ENCODE measurements around the gene CLCA2. TPM values are rescaled to one million over a fixed set of nuclear protein-coding genes. Genes with fewer than 3 reads are reported as not detected.

Gene CLCA2, protein sequence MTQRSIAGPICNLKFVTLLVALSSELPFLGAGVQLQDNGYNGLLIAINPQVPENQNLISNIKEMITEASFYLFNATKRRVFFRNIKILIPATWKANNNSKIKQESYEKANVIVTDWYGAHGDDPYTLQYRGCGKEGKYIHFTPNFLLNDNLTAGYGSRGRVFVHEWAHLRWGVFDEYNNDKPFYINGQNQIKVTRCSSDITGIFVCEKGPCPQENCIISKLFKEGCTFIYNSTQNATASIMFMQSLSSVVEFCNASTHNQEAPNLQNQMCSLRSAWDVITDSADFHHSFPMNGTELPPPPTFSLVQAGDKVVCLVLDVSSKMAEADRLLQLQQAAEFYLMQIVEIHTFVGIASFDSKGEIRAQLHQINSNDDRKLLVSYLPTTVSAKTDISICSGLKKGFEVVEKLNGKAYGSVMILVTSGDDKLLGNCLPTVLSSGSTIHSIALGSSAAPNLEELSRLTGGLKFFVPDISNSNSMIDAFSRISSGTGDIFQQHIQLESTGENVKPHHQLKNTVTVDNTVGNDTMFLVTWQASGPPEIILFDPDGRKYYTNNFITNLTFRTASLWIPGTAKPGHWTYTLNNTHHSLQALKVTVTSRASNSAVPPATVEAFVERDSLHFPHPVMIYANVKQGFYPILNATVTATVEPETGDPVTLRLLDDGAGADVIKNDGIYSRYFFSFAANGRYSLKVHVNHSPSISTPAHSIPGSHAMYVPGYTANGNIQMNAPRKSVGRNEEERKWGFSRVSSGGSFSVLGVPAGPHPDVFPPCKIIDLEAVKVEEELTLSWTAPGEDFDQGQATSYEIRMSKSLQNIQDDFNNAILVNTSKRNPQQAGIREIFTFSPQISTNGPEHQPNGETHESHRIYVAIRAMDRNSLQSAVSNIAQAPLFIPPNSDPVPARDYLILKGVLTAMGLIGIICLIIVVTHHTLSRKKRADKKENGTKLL
- total RNA-seq (2022; extraction: Qiagen RNA extraction), result not detected in 5 replicates

DNA sequence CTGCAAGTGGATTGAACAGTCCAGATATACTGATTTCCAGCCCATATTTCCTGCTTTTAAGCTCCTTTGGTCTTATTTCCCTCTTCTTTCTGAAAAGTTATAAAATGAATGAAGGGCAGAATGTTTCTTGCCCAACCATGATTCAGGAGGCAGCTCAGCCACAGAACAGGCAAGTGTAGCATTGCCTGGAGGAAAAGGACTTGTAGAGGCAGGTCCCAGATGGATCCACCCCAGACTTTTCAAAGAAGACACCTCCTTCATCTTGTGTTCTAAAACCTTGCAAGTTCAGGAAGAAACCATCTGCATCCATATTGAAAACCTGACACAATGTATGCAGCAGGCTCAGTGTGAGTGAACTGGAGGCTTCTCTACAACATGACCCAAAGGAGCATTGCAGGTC, at the start of gene CLCA2:
TSS of gene CLCA2 (plus strand) at position 299 of the 400 bp plus-strand sequence. CDS start at position 376, 77 bp downstream.

DNA sequence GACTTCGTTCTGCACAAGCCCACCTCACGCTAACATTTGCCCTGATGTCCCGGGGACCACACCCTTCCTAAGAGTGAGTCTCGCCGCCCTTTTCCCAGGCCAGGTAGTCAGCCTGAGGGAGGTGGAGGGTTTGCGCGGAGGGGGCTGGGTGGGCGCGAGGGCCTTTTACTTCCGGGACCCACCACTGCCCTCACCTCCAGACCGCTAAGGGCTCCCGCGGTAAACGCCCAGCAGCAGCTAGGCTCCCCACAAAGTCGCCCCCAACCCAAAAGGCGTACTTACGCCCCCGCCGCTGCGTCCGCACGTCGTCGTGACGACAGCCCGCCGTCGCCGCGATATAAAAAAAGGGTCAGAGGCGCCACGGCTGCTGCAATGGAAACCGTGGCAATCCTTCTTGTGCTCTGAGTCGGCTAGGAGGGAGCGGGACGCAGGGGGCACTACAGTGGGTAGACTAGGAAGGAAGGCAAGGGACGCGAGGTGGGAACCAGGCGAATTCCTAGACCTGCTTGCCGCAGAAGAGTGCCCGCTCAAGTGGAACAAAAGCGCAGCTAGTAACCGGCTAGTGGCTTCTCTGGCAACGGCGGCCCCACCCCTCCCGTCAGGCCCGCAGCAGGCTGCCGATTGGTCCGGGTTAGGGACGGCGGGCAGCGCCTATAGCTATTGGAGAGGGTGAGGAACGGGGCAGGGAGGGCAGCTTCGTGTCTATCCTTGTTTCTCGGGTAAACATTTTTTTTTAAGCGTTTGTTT, 28.0 kb upstream of the CLCA2 start, which contains the start of gene ODF2L:
TSS of gene ODF2L (minus strand) at position 573 of the 747 bp plus-strand sequence. CDS start 9,296 bp downstream, outside the sequence.

DNA sequence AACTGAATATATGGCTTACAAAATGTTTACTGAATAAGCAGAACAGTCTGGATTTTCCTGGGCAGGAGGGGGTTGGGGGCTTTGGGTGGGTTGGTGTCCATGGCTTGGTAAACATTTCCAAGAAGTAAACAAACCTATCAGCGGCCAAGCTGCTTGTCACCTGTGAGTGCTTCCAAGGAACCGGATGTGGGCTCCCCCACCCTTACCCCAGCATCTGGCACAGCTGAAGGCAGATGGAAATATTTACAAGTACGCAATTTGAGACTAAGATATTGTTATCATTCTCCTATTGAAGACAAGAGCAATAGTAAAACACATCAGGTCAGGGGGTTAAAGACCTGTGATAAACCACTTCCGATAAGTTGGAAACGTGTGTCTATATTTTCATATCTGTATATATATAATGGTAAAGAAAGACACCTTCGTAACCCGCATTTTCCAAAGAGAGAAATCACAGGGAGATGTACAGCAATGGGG, 44.6 kb downstream of the CLCA2 start, which contains the start of gene CLCA1:
TSS of gene CLCA1 (plus strand) at position 427 of the 477 bp plus-strand sequence. CDS start at position 472, 45 bp downstream.

Other genes starting within 250 kb of the CLCA2 start
- 7.6 to 10.8 TPM (median 9.7 TPM) in 5 replicates for gene ODF2L, start 27.8 kb upstream of the CLCA2 start, total RNA-seq (2022; extraction: Qiagen RNA extraction)
- gene CLCA1, start 44.8 kb downstream of the CLCA2 start, total RNA-seq (2022; extraction: Qiagen RNA extraction), result not detected in 5 replicates
- gene CLCA4, start 122.9 kb downstream of the CLCA2 start, total RNA-seq (2022; extraction: Qiagen RNA extraction), result not detected in 5 replicates

All from A549 treated with AZD2906 at 1 μM for 4 hours (cell line).